NT2/D1 (cell line): Measurements from ENCODE around the gene IGSF9B.

ENCODE experiments used
- SUZ12 ChIP-seq: IDR thresholded peaks from 2 replicates; pipeline ENCODE4 v1.6.1; 2011; ENCODE audit not compliant: insufficient read length, insufficient read depth; ENCODE audit errors: extremely low read depth
- YY1 ChIP-seq: IDR thresholded peaks from 2 replicates; pipeline ENCODE4 v1.6.1; 2011; ENCODE audit not compliant: insufficient read length, insufficient read depth
- ZNF274 ChIP-seq: IDR thresholded peaks from 2 replicates; pipeline ENCODE4 v1.6.1; 2011; ENCODE audit warnings: mild to moderate bottlenecking, low read depth, low read length

DNA sequence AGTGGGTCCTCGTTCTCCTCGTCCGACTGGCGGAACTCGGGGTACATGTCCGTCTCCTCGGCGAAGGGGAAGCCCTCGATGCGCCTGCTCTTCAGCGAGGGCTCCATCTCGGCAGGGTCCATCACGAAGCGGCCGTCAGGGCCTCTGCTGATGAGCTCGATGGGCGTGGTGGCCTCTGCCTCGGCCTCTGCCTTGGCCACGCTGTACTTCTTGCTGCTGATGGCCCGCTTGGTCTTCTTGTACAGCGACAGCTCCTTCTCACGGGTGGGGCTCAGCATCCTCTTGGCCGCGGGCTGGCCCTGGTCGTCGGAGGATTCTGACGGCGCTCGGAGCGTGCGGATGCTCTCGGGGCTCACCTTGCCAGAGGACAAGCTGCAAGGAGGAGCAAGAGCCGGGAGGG is 35.7 kb downstream of the IGSF9B start:
- no peak for TF ChIP-seq ZNF274
- no peak for TF ChIP-seq SUZ12
- TF ChIP-seq YY1: no peak
